ENCODE results near the gene SGMS2.
"Not testable (repeated sequence)": the region's sequence is repeated elsewhere in the genome, so short reads cannot be mapped to it uniquely, and the experiment has no call there.

DNA sequence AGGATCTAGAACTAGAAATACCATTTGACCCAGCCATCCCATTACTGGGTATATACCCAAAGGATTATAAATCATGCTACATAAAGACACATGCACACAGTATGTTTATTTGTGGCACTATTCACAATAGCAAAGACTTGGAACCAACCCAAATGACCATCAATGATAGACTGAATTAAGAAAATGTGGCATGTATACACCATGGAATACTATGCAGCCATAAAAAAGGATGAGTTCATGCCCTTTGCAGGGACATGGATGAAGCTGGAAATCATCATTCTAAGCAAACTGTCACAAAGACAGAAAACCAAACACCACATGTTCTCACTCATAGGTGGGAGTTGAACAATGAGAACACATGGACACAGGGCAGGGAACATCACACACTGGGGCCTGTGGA lies 101.0 kb downstream of the SGMS2 start:
- TF ChIP-seq, protein P1, sequence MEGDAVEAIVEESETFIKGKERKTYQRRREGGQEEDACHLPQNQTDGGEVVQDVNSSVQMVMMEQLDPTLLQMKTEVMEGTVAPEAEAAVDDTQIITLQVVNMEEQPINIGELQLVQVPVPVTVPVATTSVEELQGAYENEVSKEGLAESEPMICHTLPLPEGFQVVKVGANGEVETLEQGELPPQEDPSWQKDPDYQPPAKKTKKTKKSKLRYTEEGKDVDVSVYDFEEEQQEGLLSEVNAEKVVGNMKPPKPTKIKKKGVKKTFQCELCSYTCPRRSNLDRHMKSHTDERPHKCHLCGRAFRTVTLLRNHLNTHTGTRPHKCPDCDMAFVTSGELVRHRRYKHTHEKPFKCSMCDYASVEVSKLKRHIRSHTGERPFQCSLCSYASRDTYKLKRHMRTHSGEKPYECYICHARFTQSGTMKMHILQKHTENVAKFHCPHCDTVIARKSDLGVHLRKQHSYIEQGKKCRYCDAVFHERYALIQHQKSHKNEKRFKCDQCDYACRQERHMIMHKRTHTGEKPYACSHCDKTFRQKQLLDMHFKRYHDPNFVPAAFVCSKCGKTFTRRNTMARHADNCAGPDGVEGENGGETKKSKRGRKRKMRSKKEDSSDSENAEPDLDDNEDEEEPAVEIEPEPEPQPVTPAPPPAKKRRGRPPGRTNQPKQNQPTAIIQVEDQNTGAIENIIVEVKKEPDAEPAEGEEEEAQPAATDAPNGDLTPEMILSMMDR (IDR thresholded peaks at IDR 0.05), result not testable (repeated sequence)
- not testable (repeated sequence) for TF ChIP-seq POLR2A (IDR thresholded peaks at IDR 0.05)
